Thyroid gland (tissue), 4 donors: ENCODE data around the gene CLIP4. TPM values are rescaled to one million over a fixed set of nuclear protein-coding genes. Genes with fewer than 3 reads are reported as not detected.
A peak's percentile ranks its signal among the peaks of the same experiment; 100 is the strongest.

Experiments used
- DNase-seq, 2 donors: peaks; one replicate each; pipeline ENCODE4 v3.0.0-alpha.2; 2019
- H3K27ac ChIP-seq, 3 donors: fragments of 200-600 bp; sonication (generic); 1 replicate in 2 of 3; 2 replicates in 1 of 3; pipeline ENCODE4 v1.5.1; 2016 to 2019; ENCODE audit warnings: mild to moderate bottlenecking in 1 of 3, moderate library complexity in 1 of 3
- H3K27me3 ChIP-seq: fragments of 200-600 bp; sonication (generic); one replicate; pipeline ENCODE4 v1.5.1; 2019
- H3K36me3 ChIP-seq, 2 donors: fragments of 200-600 bp; sonication (generic); one replicate each; pipeline ENCODE4 v1.5.1; 2016 to 2019
- H3K4me1 ChIP-seq, 2 donors: fragments of 200-600 bp; sonication (generic); one replicate each; pipeline ENCODE4 v1.5.1; 2017 to 2019
- H3K4me3 ChIP-seq, 3 donors: fragments of 200-600 bp; sonication (generic); replicated peaks in 1 of 3; 1 replicate in 2 of 3; 2 replicates in 1 of 3; pipeline ENCODE4 v1.5.1; 2016; ENCODE audit warnings: mild to moderate bottlenecking in 1 of 3
- H3K9me3 ChIP-seq: fragments of 200-600 bp; sonication (generic); one replicate; pipeline ENCODE4 v1.5.1; 2017
- POLR2A ChIP-seq, 2 donors: fragments of 450-650 bp; IDR thresholded peaks; one replicate each; pipeline ENCODE4 v1.6.1; 2017; ENCODE audit warnings: antibody characterized with exemption in 2 of 2, mild to moderate bottlenecking in 2 of 2, moderate library complexity in 1 of 2
- WGBS, 2 donors: methylation state at CpG; one replicate each; pipeline ENCODE4 v1.1.5; 2017; 5-methylcytosine and 5-hydroxymethylcytosine counted together
- intact Hi-C: fragments of 100-400 bp; cut with DNase I; formaldehyde crosslinking; loops from one replicate; pipeline ENCODE4 v1.15.1; 2023
- total RNA-seq, 4 donors: library from RNA; depleted of rRNA; stranded (reverse); fragments of >200 nt; gene quantifications; one replicate each; pipeline ENCODE4 v1.2.3, GENCODE V29; 2016
- TF ChIP-seq, protein P1 (sequence below), 6 experiments: fragments of 200-600 bp in 3 of 6; fragments of 450-650 bp in 3 of 6; sonication (generic) in 3 of 6; IDR thresholded peaks; one replicate each; pipeline ENCODE4 v1.5.1; 2016 to 2019; ENCODE audit warnings: antibody characterized with exemption in 6 of 6, mild to moderate bottlenecking in 2 of 6, inconsistent platforms in 1 of 6, moderate library complexity in 1 of 6

The CLIP4 gene
- total RNA-seq, 4 donors from 2014 or later: 148 to 398 (median 222) TPM

GRCh38 chr2:29238497-29238896 lies 123.3 kb downstream of the CLIP4 start:
- no peaks in the 10 kb centered on the region for H3K36me3 ChIP-seq
- H3K27ac ChIP-seq: no peak overlapping the region
- H3K9me3 ChIP-seq: no peaks in the 10 kb centered on the region
- DNase-seq: peak; percentile 34 to 45
- peaks cover 12 to 20% of the 10 kb centered on the region in 2 donors for H3K4me1 ChIP-seq
- 76 to 78% methylated on average over 7 of the region's 7 CpGs for WGBS, 2 donors
- TF ChIP-seq, protein P1, sequence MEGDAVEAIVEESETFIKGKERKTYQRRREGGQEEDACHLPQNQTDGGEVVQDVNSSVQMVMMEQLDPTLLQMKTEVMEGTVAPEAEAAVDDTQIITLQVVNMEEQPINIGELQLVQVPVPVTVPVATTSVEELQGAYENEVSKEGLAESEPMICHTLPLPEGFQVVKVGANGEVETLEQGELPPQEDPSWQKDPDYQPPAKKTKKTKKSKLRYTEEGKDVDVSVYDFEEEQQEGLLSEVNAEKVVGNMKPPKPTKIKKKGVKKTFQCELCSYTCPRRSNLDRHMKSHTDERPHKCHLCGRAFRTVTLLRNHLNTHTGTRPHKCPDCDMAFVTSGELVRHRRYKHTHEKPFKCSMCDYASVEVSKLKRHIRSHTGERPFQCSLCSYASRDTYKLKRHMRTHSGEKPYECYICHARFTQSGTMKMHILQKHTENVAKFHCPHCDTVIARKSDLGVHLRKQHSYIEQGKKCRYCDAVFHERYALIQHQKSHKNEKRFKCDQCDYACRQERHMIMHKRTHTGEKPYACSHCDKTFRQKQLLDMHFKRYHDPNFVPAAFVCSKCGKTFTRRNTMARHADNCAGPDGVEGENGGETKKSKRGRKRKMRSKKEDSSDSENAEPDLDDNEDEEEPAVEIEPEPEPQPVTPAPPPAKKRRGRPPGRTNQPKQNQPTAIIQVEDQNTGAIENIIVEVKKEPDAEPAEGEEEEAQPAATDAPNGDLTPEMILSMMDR (IDR thresholded peaks at IDR 0.05): peak in 3 of 6 experiments; percentile 46 to 53 (median 50)
- TF ChIP-seq POLR2A (IDR thresholded peaks at IDR 0.05): no peak
- no peak overlapping the region for H3K4me3 ChIP-seq
- intact Hi-C loops: no loop called here
- H3K27me3 ChIP-seq: no peaks in the 10 kb centered on the region

Other genes starting within 250 kb of the CLIP4 start
- 10 to 100 TPM; 10.9 to 21.4 (median 17.1) TPM for gene TRMT61B, start 245.1 kb upstream of the CLIP4 start, total RNA-seq
- 10 to 100 TPM; 25.3 to 43.7 (median 30.4) TPM for gene WDR43, start 220.7 kb upstream of the CLIP4 start, total RNA-seq
- under 1 TPM; under 0.01 to 0.78 (median 0.35) TPM for gene TOGARAM2, start 134.1 kb upstream of the CLIP4 start, total RNA-seq
- under 1 TPM in 1 of 4 donors, not detected in 3; 0.11 TPM for gene PCARE, start 40.9 kb upstream of the CLIP4 start, total RNA-seq